NCI-H2029 (cell line): ENCODE data around the gene BPGM.

ENCODE experiments used
- DNase-seq: peaks from one replicate; lab custom pipeline; 2025; lab: John Stamatoyannopoulos, UW

The BPGM gene

GRCh38 chr7:134697205-134697886 lies 50.7 kb downstream of the BPGM start:
- no peak for DNase-seq

- DNase-seq = no peak
Observed at GRCh38 chr7:134698481-134698880, 51.8 kb downstream of the BPGM start.

- no peak for DNase-seq
Observed at GRCh38 chr7:134699021-134699818, 52.6 kb downstream of the BPGM start.

- no peak for DNase-seq
Observed at GRCh38 chr7:134699899-134700298, 53.2 kb downstream of the BPGM start.

- no peak for DNase-seq
Observed at GRCh38 chr7:134701272-134701671, 54.6 kb downstream of the BPGM start.

- DNase-seq = no peak
Observed at GRCh38 chr7:134702366-134703240, 56.0 kb downstream of the BPGM start.

GRCh38 chr7:134703241-134703594 lies 56.6 kb downstream of the BPGM start:
- DNase-seq = no peak

GRCh38 chr7:134703782-134704181 lies 57.1 kb downstream of the BPGM start:
- no peak for DNase-seq

- DNase-seq = no peak
Observed at GRCh38 chr7:134704827-134705226, 58.2 kb downstream of the BPGM start.

- DNase-seq = no peak
Observed at GRCh38 chr7:134705716-134706115, 59.1 kb downstream of the BPGM start.

- DNase-seq = no peak
Observed at GRCh38 chr7:134706468-134706867, 59.8 kb downstream of the BPGM start.

GRCh38 chr7:134707663-134708378 lies 61.2 kb downstream of the BPGM start:
- no peak for DNase-seq

GRCh38 chr7:134708692-134709091 lies 62.0 kb downstream of the BPGM start:
- no peak for DNase-seq

GRCh38 chr7:134709197-134709596 lies 62.5 kb downstream of the BPGM start:
- no peak for DNase-seq

- DNase-seq = no peak
Observed at GRCh38 chr7:134710511-134710853, 63.8 kb downstream of the BPGM start.

GRCh38 chr7:134710854-134711624 lies 64.4 kb downstream of the BPGM start:
- DNase-seq = no peak

GRCh38 chr7:134712196-134712595 lies 65.5 kb downstream of the BPGM start:
- no peak for DNase-seq

GRCh38 chr7:134714470-134715205 lies 68.0 kb downstream of the BPGM start:
- no peak for DNase-seq

GRCh38 chr7:134718211-134718875 lies 71.7 kb downstream of the BPGM start:
- no peak for DNase-seq
